Activated naive CD4-positive, alpha-beta T cell treated with anti-CD3 and anti-CD28 coated beads, Interleukin-2, amount 10 ng/mL, durations not matched to agents 7 days and 5 days (primary cell): Measurements from ENCODE around the gene HNRNPA3.

Experiments
- CTCF ChIA-PET: fragments of 350-600 bp; sonication (Branson Sonifier 250); formaldehyde crosslinking; loops from one replicate; lab custom pipeline; 2021; ENCODE audit warnings: antibody characterized with exemption; lab: Charles Lee
- DNase-seq: peaks from one replicate; pipeline ENCODE4 v3.0.0-alpha.2; 2020
- H3K27ac Mint-ChIP-seq: one replicate; pipeline ENCODE4 v1.8.0; 2021; ENCODE audit warnings: mild to moderate bottlenecking, moderate library complexity, mixed read lengths
- H3K27me3 Mint-ChIP-seq: one replicate; pipeline ENCODE4 v1.8.0; 2021; ENCODE audit warnings: mild to moderate bottlenecking, mixed read lengths
- H3K36me3 Mint-ChIP-seq: one replicate; pipeline ENCODE4 v1.8.0; 2021; ENCODE audit warnings: mixed read lengths
- H3K4me1 Mint-ChIP-seq: one replicate; pipeline ENCODE4 v1.8.0; 2021; ENCODE audit warnings: mixed read lengths
- H3K4me3 Mint-ChIP-seq: one replicate; pipeline ENCODE4 v1.8.0; 2021; ENCODE audit warnings: mild to moderate bottlenecking, moderate library complexity, mixed read lengths
- H3K9me3 Mint-ChIP-seq: one replicate; pipeline ENCODE4 v1.8.0; 2021; ENCODE audit warnings: mixed read lengths

The HNRNPA3 gene

GRCh38 chr2:177231270-177231669 lies 18.7 kb downstream of the HNRNPA3 start:
- Mint-ChIP-seq H3K36me3 (peaks cover 75% of the 10 kb centered on the region), H3K4me1 (peaks cover 11% of the 10 kb centered on the region)
- CTCF ChIA-PET = interaction anchor here (0.6 to 1.8 kb wide), 4 partner anchors 31 to 103 kb away, joined by 3 to 6 read pairs (median 4); no protein-coding TSS in a partner anchor

DNA sequence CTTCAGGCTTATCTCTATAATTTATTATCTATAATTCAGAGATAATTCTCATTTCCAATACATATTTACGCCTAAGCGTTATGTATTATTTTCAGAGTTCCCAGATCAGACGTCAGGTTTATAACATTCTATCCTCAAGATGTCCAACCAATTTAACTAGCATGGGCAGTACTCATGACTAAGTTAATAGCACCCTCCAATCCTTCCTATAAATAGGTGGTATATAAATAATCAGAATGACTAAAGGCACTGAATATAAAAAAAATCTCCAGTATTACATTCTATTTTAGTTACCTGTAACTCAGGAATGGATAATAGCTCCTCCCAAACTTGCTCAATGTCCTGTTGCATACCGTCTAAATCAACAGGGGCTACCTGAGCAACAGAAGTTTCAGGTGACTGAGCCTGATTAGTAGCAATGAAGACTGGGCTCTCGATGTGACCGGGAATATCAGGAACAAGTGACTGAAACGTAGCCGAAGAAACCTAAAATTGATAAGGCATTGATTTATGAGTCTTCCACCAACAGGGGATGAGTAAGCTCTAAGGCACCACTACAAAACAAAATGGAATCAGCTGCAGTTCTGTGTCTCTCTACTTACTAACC lies 19.6 kb downstream of the HNRNPA3 start:
- Mint-ChIP-seq H3K9me3 (no peaks in the 10 kb centered on the region), H3K4me1 (peaks cover 10% of the 10 kb centered on the region), H3K27me3 (no peaks in the 10 kb centered on the region), H3K36me3 (peaks cover 73% of the 10 kb centered on the region), H3K4me3 (no peak overlapping the region), H3K27ac (no peak overlapping the region)
- CTCF ChIA-PET = interaction anchor here (1.0 to 1.2 kb wide), 4 partner anchors 31 to 98 kb away, joined by 3 to 6 read pairs (median 4); no protein-coding TSS in a partner anchor
- DNase-seq = no peak

More at GRCh38 chr2:177231270-177231669, 18.7 kb downstream of the HNRNPA3 start:
- no peaks in the 10 kb centered on the region for H3K27me3 Mint-ChIP-seq
- no peak for DNase-seq
- H3K9me3 Mint-ChIP-seq = no peaks in the 10 kb centered on the region
- peak overlapping the region; percentile 40 for H3K27ac Mint-ChIP-seq
- no peak overlapping the region for H3K4me3 Mint-ChIP-seq

DNA sequence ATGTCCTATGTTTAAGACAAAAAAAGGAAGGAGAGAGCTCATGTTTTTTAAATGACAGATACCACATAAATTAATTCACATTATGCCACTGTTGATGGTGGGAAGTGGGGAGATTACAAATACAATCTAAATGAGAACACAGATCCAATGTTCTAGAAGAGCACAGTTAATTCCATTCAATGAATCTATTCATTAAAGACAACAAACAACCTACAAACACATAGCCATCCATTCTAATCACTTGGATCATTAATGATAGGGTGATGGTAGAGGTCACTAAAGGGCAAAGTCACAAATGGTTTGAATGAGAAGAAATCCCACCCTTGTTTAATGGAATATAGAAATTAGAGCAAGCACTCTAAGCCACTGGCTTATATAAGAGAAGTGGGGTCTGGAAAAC lies 21.7 kb downstream of the HNRNPA3 start:
- Mint-ChIP-seq H3K36me3 (peaks cover 67% of the 10 kb centered on the region), H3K27ac (no peak overlapping the region), H3K27me3 (no peaks in the 10 kb centered on the region), H3K4me1 (peaks cover 22% of the 10 kb centered on the region), H3K4me3 (no peak overlapping the region), H3K9me3 (no peaks in the 10 kb centered on the region)
- DNase-seq = no peak
- CTCF ChIA-PET = interaction anchor here (1.2 kb wide), 1 partner anchor 72 kb away, joined by 3 read pairs; no protein-coding TSS in a partner anchor

- Mint-ChIP-seq H3K27ac (no peak overlapping the region), H3K27me3 (no peaks in the 10 kb centered on the region), H3K4me3 (no peak overlapping the region), H3K9me3 (no peaks in the 10 kb centered on the region), H3K36me3 (peaks cover 60% of the 10 kb centered on the region), H3K4me1 (peaks cover 39% of the 10 kb centered on the region)
- CTCF ChIA-PET = interaction anchor here (0.5 to 0.6 kb wide), 2 partner anchors 71 to 268 kb away, joined by 3 read pairs; no protein-coding TSS in a partner anchor
- DNase-seq = no peak
Measured at GRCh38 chr2:177235855-177236437, 23.4 kb downstream of the HNRNPA3 start.

DNA sequence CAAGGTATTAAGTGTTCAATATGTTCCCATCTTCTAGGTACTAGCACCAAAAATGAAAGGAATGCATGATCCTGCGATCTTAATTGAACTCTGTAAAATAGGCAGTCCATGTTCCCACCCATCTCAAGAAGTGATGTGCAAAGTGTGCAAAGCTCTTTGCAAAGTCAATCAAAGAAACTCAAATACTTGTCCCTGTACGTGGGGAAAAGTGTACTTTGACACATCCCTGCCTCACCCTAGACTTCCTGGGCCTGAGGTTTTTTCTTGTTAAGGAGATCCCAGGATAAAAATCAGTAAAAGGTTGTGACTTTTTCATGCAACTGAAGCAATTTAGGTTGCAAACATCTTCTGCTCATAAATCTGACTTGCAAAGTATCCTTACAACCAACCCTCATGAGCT lies 25.3 kb downstream of the HNRNPA3 start:
- DNase-seq = no peak
- CTCF ChIA-PET = interaction anchor here (1.2 to 4.1 kb wide), 5 partner anchors 27 to 98 kb away, joined by 3 to 22 read pairs (median 5); partner anchors contain the start of gene NFE2L2
- peaks cover 59% of the 10 kb centered on the region for H3K4me1 Mint-ChIP-seq
- no peak overlapping the region for H3K4me3 Mint-ChIP-seq
- H3K9me3 Mint-ChIP-seq = no peaks in the 10 kb centered on the region
- H3K36me3 Mint-ChIP-seq = peaks cover 54% of the 10 kb centered on the region
- H3K27me3 Mint-ChIP-seq = no peaks in the 10 kb centered on the region
- no peak overlapping the region for H3K27ac Mint-ChIP-seq

DNA sequence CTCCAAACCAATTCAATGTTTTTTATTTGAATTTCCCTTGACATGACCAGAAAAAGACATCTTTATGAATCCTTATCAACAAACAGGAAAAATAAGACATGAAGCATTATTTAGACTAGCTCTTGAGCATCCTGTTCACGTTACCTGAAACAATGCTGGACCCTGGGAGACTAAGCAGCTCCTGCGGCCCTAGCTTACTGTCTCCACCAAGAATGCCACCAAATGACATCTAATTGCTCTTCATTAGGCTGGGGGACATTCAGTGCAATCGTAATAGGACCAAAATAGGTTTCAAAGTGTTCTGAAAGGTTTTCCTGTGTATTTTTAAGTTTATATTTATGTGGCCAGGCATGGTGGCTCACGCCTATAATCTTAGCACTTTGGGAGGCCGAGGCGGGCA lies 26.5 kb downstream of the HNRNPA3 start:
- Mint-ChIP-seq H3K36me3 (peaks cover 51% of the 10 kb centered on the region), H3K4me3 (no peak overlapping the region), H3K9me3 (no peaks in the 10 kb centered on the region), H3K27ac (peak overlapping the region; percentile 95), H3K27me3 (no peaks in the 10 kb centered on the region), H3K4me1 (peaks cover 66% of the 10 kb centered on the region)
- CTCF ChIA-PET = interaction anchor here (0.9 to 4.1 kb wide), 6 partner anchors 10 to 96 kb away, joined by 3 to 22 read pairs (median 3); partner anchors contain the start of gene NFE2L2
- no peak for DNase-seq

DNA sequence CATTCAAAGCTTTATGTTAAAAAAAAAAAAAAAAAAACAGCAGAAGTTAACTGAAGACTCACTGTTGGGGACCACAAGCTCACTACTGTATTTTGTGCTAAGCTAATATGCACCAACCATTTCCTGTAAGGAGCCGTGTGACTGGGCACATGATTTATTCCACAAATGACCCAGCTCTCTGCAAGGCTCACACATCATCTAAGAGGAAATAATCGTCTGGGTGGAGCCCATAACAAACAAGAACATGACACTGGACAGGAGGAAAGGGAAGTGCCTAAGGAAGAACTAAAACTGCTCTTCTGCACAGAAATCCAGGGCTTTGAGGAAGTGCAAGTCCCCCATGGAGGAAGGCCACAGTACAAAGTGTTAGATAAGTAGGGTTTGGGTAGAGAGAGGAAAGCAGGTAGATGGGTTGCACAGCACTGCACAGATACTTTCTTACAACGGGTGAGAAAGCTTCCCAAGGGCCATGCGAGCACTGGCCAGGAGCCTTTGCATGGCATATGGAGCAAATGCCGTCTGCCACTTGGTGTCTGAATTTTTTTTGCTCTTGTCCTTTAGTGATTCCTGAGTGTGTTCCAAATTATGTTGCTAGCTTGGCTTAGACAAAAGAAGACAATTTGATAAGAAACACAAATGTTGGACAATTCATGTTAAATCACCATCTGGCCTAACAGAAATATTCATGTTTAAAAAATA lies 27.5 kb downstream of the HNRNPA3 start:
- Mint-ChIP-seq H3K27ac (peak overlapping the region; percentile 95), H3K36me3 (peaks cover 51% of the 10 kb centered on the region)
- DNase-seq = peak; percentile 42

DNA sequence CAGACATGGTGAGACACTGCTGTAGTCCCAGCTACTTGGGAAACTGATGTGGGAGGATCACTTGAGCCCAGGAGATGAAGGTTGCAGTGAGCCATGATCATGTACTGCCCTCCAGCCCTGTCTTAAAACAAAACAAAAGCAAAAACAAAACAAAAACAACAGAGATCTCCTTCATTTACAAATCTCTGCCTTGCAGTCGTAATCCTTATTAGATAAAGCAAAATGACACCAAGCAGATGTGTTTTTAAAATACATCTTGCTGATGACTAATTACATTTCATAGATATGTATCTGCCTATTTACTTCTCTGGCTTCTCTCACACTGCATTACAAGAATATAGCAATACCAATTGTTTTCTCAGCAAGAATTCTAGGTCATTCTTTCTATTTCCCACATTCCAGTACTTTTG lies 29.1 kb downstream of the HNRNPA3 start:
- no peak overlapping the region for H3K4me3 Mint-ChIP-seq
- H3K4me1 Mint-ChIP-seq = peaks cover 83% of the 10 kb centered on the region
- DNase-seq = no peak

More for the DNA sequence above, 27.5 kb downstream of the HNRNPA3 start:
- CTCF ChIA-PET = interaction anchor here (0.9 to 4.1 kb wide), 8 partner anchors 12 to 75 kb away, joined by 3 to 22 read pairs (median 3); partner anchors contain the start of gene NFE2L2
- H3K4me1 Mint-ChIP-seq = peaks cover 75% of the 10 kb centered on the region
- peak overlapping the region; percentile 5 for H3K4me3 Mint-ChIP-seq
- no peaks in the 10 kb centered on the region for H3K9me3 Mint-ChIP-seq
- H3K27me3 Mint-ChIP-seq = no peaks in the 10 kb centered on the region

GRCh38 chr2:177242121-177242987 lies 29.8 kb downstream of the HNRNPA3 start:
- Mint-ChIP-seq H3K9me3 (no peaks in the 10 kb centered on the region), H3K4me1 (peaks cover 85% of the 10 kb centered on the region), H3K36me3 (peaks cover 42% of the 10 kb centered on the region), H3K27me3 (no peaks in the 10 kb centered on the region), H3K4me3 (no peak overlapping the region), H3K27ac (peak overlapping the region; percentile 24)
- no peak for DNase-seq
- CTCF ChIA-PET = interaction anchor here (4.1 kb wide), 1 partner anchor 22 kb away, joined by 22 read pairs; the partner anchor contains the start of gene NFE2L2

More for the DNA sequence above, 29.1 kb downstream of the HNRNPA3 start:
- Mint-ChIP-seq H3K9me3 (no peaks in the 10 kb centered on the region), H3K27ac (peak overlapping the region; percentile 24), H3K36me3 (peaks cover 41% of the 10 kb centered on the region), H3K27me3 (no peaks in the 10 kb centered on the region)
- CTCF ChIA-PET = interaction anchor here (4.1 kb wide), 1 partner anchor 23 kb away, joined by 22 read pairs; the partner anchor contains the start of gene NFE2L2

DNA sequence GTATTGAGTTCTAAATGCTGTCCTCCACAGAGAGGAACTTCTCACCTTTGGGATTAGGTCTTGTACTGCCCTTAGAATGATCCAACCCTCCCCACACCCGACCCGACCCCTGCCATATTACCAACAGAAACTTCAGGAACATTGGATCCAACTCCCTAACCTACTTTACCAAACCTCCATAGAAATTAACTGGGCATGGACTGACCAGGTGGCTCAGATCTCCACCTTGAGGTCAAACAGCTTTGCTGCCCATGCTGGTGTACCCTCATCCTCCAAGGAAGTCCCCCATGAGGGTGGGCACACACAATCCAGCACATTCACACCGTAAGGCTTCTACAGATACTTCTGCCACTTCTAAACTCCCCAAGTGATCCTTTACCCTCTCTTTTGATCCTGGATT lies 30.5 kb downstream of the HNRNPA3 start:
- no peak overlapping the region for H3K4me3 Mint-ChIP-seq
- CTCF ChIA-PET = interaction anchor here (0.8 kb wide), 1 partner anchor 12 kb away, joined by 4 read pairs; no protein-coding TSS in a partner anchor
- no peaks in the 10 kb centered on the region for H3K27me3 Mint-ChIP-seq
- peaks cover 85% of the 10 kb centered on the region for H3K4me1 Mint-ChIP-seq
- peak overlapping the region; percentile 24 for H3K27ac Mint-ChIP-seq
- peaks cover 39% of the 10 kb centered on the region for H3K36me3 Mint-ChIP-seq
- no peak for DNase-seq
- no peaks in the 10 kb centered on the region for H3K9me3 Mint-ChIP-seq

GRCh38 chr2:177243476-177243875 lies 30.9 kb downstream of the HNRNPA3 start:
- CTCF ChIA-PET = interaction anchor here (0.8 kb wide), 1 partner anchor 12 kb away, joined by 4 read pairs; no protein-coding TSS in a partner anchor
- Mint-ChIP-seq H3K36me3 (peaks cover 35% of the 10 kb centered on the region), H3K27me3 (no peaks in the 10 kb centered on the region), H3K27ac (peak overlapping the region; percentile 37), H3K4me3 (no peak overlapping the region), H3K9me3 (no peaks in the 10 kb centered on the region), H3K4me1 (peaks cover 83% of the 10 kb centered on the region)
- DNase-seq = no peak

- no peak overlapping the region for H3K4me3 Mint-ChIP-seq
- H3K27ac Mint-ChIP-seq = no peak overlapping the region
- CTCF ChIA-PET = interaction anchor here (1.3 kb wide), 1 partner anchor 19 kb away, joined by 6 read pairs; no protein-coding TSS in a partner anchor
- H3K4me1 Mint-ChIP-seq = peaks cover 81% of the 10 kb centered on the region
- no peaks in the 10 kb centered on the region for H3K27me3 Mint-ChIP-seq
- DNase-seq = no peak
- no peaks in the 10 kb centered on the region for H3K9me3 Mint-ChIP-seq
- peaks cover 40% of the 10 kb centered on the region for H3K36me3 Mint-ChIP-seq
Measured at GRCh38 chr2:177244244-177244771, 31.7 kb downstream of the HNRNPA3 start.

GRCh38 chr2:177245010-177245422 lies 32.4 kb downstream of the HNRNPA3 start:
- Mint-ChIP-seq H3K4me3 (no peak overlapping the region), H3K36me3 (peaks cover 41% of the 10 kb centered on the region), H3K27me3 (no peaks in the 10 kb centered on the region), H3K27ac (peak overlapping the region; percentile 38), H3K9me3 (no peaks in the 10 kb centered on the region), H3K4me1 (peaks cover 76% of the 10 kb centered on the region)
- no peak for DNase-seq
- CTCF ChIA-PET = interaction anchor here (1.0 to 1.3 kb wide), 2 partner anchors 18 to 49 kb away, joined by 3 to 6 read pairs; no protein-coding TSS in a partner anchor
